ENCODE data around the gene TET3.
"Not testable (repeated sequence)": the region's sequence is repeated elsewhere in the genome, so short reads cannot be mapped to it uniquely, and the experiment has no call there.

Gene TET3

DNA sequence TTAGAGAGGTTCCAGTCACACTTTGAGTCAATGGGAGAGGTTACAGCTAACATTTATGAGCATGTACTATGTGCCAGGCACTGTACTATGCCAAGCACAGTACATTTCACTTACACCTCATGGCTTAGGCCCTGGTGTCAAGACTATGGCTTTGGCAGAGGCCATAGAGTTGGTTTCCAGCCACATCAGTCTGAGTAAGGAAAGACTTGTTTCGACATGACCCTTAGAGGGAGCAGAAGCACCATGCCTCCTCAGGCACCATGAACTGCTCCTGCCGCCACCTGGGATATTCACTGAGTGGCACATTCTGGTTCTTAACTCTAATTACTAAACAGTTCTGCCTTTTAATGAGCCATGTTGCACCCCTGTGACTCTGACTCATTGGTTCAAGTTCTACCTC, 45.3 kb upstream of the TET3 start:
- Histone ChIP-seq H3K4me3 (ENCODE audit: low read depth, low read length) (no peak overlapping the region), H3K27ac (no peak overlapping the region), H3K27me3 (replicated peaks) (no peaks in the 10 kb centered on the region), H3K36me3 (replicated peaks) (peaks cover 2% of the 10 kb centered on the region)
- no peak for DNase-seq
- in situ Hi-C loops (cut with HindIII; ENCODE audit: low pct_ligation_motif_present, low sequenced_read_pairs): no loop called here
- peak; percentile 30 for TF ChIP-seq CTCF (IDR thresholded peaks at IDR 0.05; ENCODE audit: low read depth, low read length, missing control alignments)

DNA sequence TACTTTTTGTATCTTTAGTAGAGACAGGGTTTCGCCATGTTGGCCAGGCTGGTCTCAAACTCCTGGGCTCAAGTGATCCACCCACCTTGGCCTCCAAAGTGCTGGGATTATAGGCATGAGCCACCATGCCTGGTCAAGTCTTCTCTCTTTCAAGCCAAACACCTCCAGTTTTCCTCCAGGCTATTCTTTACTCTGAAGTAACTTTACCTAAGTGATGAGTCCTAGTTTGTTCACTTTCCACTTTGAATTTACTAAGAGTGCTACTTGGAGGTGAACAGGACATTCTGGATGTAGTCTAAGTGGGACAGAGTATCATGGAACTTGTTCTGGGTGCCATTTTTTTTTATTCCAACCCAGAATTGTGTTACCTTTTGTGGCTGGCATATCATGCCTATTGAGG, 44.6 kb upstream of the TET3 start:
- in situ Hi-C loops (cut with HindIII; ENCODE audit: low pct_ligation_motif_present, low sequenced_read_pairs); H3K4me3 ChIP-seq (ENCODE audit: low read depth, low read length); H3K27ac ChIP-seq; H3K36me3 ChIP-seq (replicated peaks); DNase-seq; H3K27me3 ChIP-seq (replicated peaks): not testable (repeated sequence)

DNA sequence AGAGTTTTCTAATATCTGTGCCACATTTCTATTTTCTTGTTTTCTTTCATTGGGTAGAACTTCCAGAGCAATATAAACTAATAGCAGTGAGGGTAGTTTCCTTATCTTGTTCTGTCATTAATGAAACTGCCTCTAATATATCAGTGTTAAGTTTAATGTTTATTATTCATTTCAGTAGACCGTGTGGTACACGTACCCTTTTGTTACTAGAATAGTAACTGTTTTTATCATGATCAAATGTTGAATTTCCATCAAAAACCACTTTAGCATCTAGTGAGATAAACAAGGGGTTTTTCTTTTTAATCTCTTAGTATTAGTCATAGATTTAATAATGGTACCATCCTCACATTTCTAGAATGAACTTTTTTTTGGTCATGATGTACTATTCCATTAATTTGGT, 42.0 kb upstream of the TET3 start:
- TF ChIP-seq CTCF (IDR thresholded peaks at IDR 0.05; ENCODE audit: low read depth, low read length, missing control alignments): no peak
- no peak for DNase-seq
- Histone ChIP-seq H3K27ac (no peak overlapping the region), H3K36me3 (replicated peaks) (peaks cover 6% of the 10 kb centered on the region), H3K27me3 (replicated peaks) (no peaks in the 10 kb centered on the region), H3K4me3 (ENCODE audit: low read depth, low read length) (no peak overlapping the region)
- in situ Hi-C loops (cut with HindIII; ENCODE audit: low pct_ligation_motif_present, low sequenced_read_pairs): no loop called here

DNA sequence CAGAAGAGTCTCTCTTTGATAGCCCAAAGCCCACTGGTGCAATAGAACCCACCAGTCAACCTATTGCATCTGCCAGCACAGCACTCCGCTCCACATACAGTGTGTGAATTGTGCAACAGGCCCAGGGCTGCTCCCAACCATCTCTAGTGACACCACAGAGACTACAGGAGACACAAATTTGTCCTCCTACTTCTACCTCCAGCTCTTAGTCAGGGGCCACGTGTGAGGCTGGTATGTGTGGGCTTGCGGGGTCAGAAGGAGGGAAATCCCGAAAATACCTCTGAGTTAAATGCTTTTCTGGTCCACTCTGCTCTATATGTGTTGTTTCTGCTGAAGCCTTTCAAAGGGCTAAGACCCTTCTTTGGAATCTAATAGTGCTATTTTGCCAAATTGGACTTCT, 40.0 kb upstream of the TET3 start:
- TF ChIP-seq CTCF (IDR thresholded peaks at IDR 0.05; ENCODE audit: low read depth, low read length, missing control alignments): no peak
- in situ Hi-C loops (cut with HindIII; ENCODE audit: low pct_ligation_motif_present, low sequenced_read_pairs): no loop called here
- Histone ChIP-seq H3K36me3 (replicated peaks) (peaks cover 13% of the 10 kb centered on the region), H3K27me3 (replicated peaks) (no peaks in the 10 kb centered on the region), H3K27ac (no peak overlapping the region), H3K4me3 (ENCODE audit: low read depth, low read length) (no peak overlapping the region)
- no peak for DNase-seq

- in situ Hi-C loops (cut with HindIII; ENCODE audit: low pct_ligation_motif_present, low sequenced_read_pairs): no loop called here
- H3K36me3 ChIP-seq (replicated peaks): peaks cover 22% of the 10 kb centered on the region
- H3K27me3 ChIP-seq (replicated peaks): no peaks in the 10 kb centered on the region
- no peak overlapping the region for H3K4me3 ChIP-seq (ENCODE audit: low read depth, low read length)
- DNase-seq: no peak
- no peak overlapping the region for H3K27ac ChIP-seq
- no peak for TF ChIP-seq CTCF (IDR thresholded peaks at IDR 0.05; ENCODE audit: low read depth, low read length, missing control alignments)
These were observed 38.5 kb upstream of the TET3 start for GRCh38 chr2:73946215-73946614.

DNA sequence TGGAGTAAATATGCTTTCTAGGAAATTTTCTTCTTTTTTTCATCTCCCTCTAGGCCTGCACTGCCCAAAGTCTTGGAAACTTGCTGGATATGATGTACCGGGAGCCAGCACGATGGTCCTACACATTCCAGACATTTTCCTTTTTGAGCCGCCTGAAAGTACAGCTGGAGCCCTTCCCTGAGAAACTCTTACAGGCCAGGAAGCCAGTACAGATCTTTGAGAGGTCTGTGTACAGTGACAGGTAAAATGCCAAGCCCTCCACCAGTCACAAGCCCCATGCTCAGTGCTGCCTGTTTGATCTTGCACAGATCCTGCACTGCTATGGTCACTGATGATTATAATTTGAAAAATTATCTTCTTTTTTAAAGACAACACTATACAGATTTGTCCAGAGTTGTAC, 38.0 kb upstream of the TET3 start:
- H3K4me3 ChIP-seq (ENCODE audit: low read depth, low read length): no peak overlapping the region
- H3K27me3 ChIP-seq (replicated peaks): no peaks in the 10 kb centered on the region
- H3K36me3 ChIP-seq (replicated peaks): peaks cover 27% of the 10 kb centered on the region
- no peak for TF ChIP-seq CTCF (IDR thresholded peaks at IDR 0.05; ENCODE audit: low read depth, low read length, missing control alignments)
- DNase-seq: no peak
- in situ Hi-C loops (cut with HindIII; ENCODE audit: low pct_ligation_motif_present, low sequenced_read_pairs): no loop called here
- H3K27ac ChIP-seq: no peak overlapping the region
